CD4-positive, alpha-beta T cell (primary cell): ENCODE data around the gene RNASET2. TPM values are rescaled to one million over a fixed set of nuclear protein-coding genes. Genes with fewer than 3 reads are reported as not detected.
"Not testable (repeated sequence)": the region's sequence is repeated elsewhere in the genome, so short reads cannot be mapped to it uniquely, and the experiment has no call there.

ENCODE experiments used
- ATAC-seq: fragments of 200-7000 bp; cut with Tn5 transposase; one replicate; pipeline ENCODE4 v1.10.0; 2022; ENCODE audit warnings: mild to moderate bottlenecking; ENCODE audit not compliant: poor library complexity
- CTCF ChIA-PET: fragments of 350-600 bp; sonication (Branson Sonifier 250); formaldehyde crosslinking; loops from one replicate; lab custom pipeline; 2021; ENCODE audit warnings: antibody characterized with exemption, inconsistent platforms; lab: Charles Lee
- POLR2A ChIA-PET: fragments of 350-600 bp; sonication (Branson Sonifier 250); formaldehyde crosslinking; loops from one replicate; lab custom pipeline; 2021; ENCODE audit warnings: antibody characterized with exemption, inconsistent platforms; lab: Charles Lee
- DNase-seq, 14 experiments: peaks; one replicate each; pipeline ENCODE4 v3.0.0-alpha.2; 2013 to 2020; ENCODE audit warnings: mixed read lengths in 2 of 14
- H3K27ac ChIP-seq, 2 donors: one replicate each; pipeline versions ENCODE4 v1.5.1 to v1.7.0; 2013; ENCODE audit warnings: low read length in 2 of 2, low read depth in 1 of 2, mild to moderate bottlenecking in 1 of 2
- H3K27me3 ChIP-seq, 2 experiments: 1 replicate in 1 of 2; 2 replicates in 1 of 2; pipeline versions ENCODE4 v1.6.1 to v1.7.0; 2013; ENCODE audit warnings: low read length in 2 of 2, control low read depth in 1 of 2, mild to moderate bottlenecking in 1 of 2, moderate library complexity in 1 of 2; ENCODE audit not compliant: insufficient read depth in 2 of 2, control insufficient read depth in 1 of 2
- H3K36me3 ChIP-seq: one replicate; pipeline ENCODE4 v1.6.1; 2013; ENCODE audit warnings: low read length, control low read depth; ENCODE audit not compliant: insufficient read depth
- H3K4me1 ChIP-seq: one replicate; pipeline ENCODE4 v1.6.1; 2013; ENCODE audit warnings: low read length, control low read depth; ENCODE audit not compliant: insufficient read depth
- H3K4me3 ChIP-seq: one replicate; pipeline ENCODE4 v1.5.1; 2013; ENCODE audit warnings: mild to moderate bottlenecking, low read length, moderate library complexity
- H3K9me3 ChIP-seq, 2 experiments: 1 replicate in 1 of 2; 2 replicates in 1 of 2; pipeline versions ENCODE4 v1.6.1 to v1.7.0; 2013; ENCODE audit warnings: low read length in 2 of 2, mild to moderate bottlenecking in 2 of 2, control low read depth in 1 of 2, moderate library complexity in 1 of 2; ENCODE audit not compliant: control insufficient read depth in 1 of 2, insufficient read depth in 1 of 2
- H3K27ac Mint-ChIP-seq: one replicate; pipeline ENCODE4 v1.8.0; 2020; ENCODE audit warnings: mixed read lengths
- H3K27me3 Mint-ChIP-seq: one replicate; pipeline ENCODE4 v1.8.0; 2021; ENCODE audit warnings: mixed read lengths
- H3K36me3 Mint-ChIP-seq: one replicate; pipeline ENCODE4 v1.8.0; 2021; ENCODE audit warnings: low read depth, mixed read lengths
- H3K4me1 Mint-ChIP-seq: one replicate; pipeline ENCODE4 v1.8.0; 2021; ENCODE audit warnings: low read depth, mixed read lengths
- H3K4me3 Mint-ChIP-seq: one replicate; pipeline ENCODE4 v1.8.0; 2020; ENCODE audit warnings: mild to moderate bottlenecking, mixed read lengths
- H3K9me3 Mint-ChIP-seq: one replicate; pipeline ENCODE4 v1.8.0; 2020; ENCODE audit warnings: mixed read lengths
- CTCF ChIP-seq: fragments of 200-600 bp; IDR thresholded peaks from one replicate; pipeline ENCODE4 v1.8.0; 2022; ENCODE audit warnings: antibody characterized with exemption, mild to moderate bottlenecking
- intact Hi-C, 2 experiments: fragments of 100-400 bp; cut with DNase I in 1 of 2; cut with micrococcal nuclease in 1 of 2; formaldehyde crosslinking; loops; one replicate each; pipeline versions ENCODE4 v1.15.1 to v1.9.0; 2023 to 2025; cut with DNase I, micrococcal nuclease
- total RNA-seq, 174 experiments: library from RNA in 2 of 174; stranded (reverse) in 2 of 174; gene quantifications; one replicate each; pipeline ENCODE4 v1.2.3 and lab custom pipeline; 2021 to 2026

The RNASET2 gene
- total RNA-seq, 2 experiments from 2014 or later: 164 to 165 TPM

GRCh38 chr6:166922937-166923336 is 33.4 kb downstream of the RNASET2 start:
- ChIA-PET POLR2A (interaction anchor here (0.6 to 1.4 kb wide), 2 partner anchors 26 to 31 kb away, joined by 3 to 6 read pairs; no protein-coding TSS in a partner anchor), CTCF (no interaction called here)
- Mint-ChIP-seq H3K36me3 (peaks cover 25% of the 10 kb centered on the region), H3K9me3 (no peaks in the 10 kb centered on the region), H3K4me3 (no peak overlapping the region), H3K4me1 (no peaks in the 10 kb centered on the region), H3K27me3 (no peaks in the 10 kb centered on the region), H3K27ac (no peak overlapping the region)
- ATAC-seq: no peak
- Histone ChIP-seq H3K4me1 (no peaks in the 10 kb centered on the region), H3K4me3 (no peak overlapping the region), H3K36me3 (peaks cover 16% of the 10 kb centered on the region), H3K9me3 (no peaks in the 10 kb centered on the region), H3K27me3 (no peaks in the 10 kb centered on the region), H3K27ac (no peak overlapping the region)
- TF ChIP-seq CTCF: no peak
- intact Hi-C loops: no loop called here
- DNase-seq: peak in 1 of 14 experiments; percentile 0

- ChIA-PET CTCF (no interaction called here), POLR2A (no interaction called here)
- Histone ChIP-seq H3K27me3 (no peaks in the 10 kb centered on the region), H3K36me3 (peaks cover 4% of the 10 kb centered on the region), H3K4me3 (no peak overlapping the region), H3K9me3 (peaks cover 0 to 6% of the 10 kb centered on the region in 2 experiments), H3K27ac (no peak overlapping the region), H3K4me1 (no peaks in the 10 kb centered on the region)
- Mint-ChIP-seq H3K4me3 (no peak overlapping the region), H3K36me3 (peaks cover 13% of the 10 kb centered on the region), H3K27ac (no peak overlapping the region), H3K9me3 (no peaks in the 10 kb centered on the region), H3K27me3 (no peaks in the 10 kb centered on the region), H3K4me1 (no peaks in the 10 kb centered on the region)
- no peak for DNase-seq
- intact Hi-C loops: no loop called here
- TF ChIP-seq CTCF: no peak
- ATAC-seq: no peak
These were observed 34.8 kb downstream of the RNASET2 start for GRCh38 chr6:166921570-166921969.

GRCh38 chr6:166916824-166917223 is 39.5 kb downstream of the RNASET2 start:
- no peak for DNase-seq
- H3K36me3 ChIP-seq: no peaks in the 10 kb centered on the region
- Mint-ChIP-seq H3K9me3 (peaks cover 4% of the 10 kb centered on the region), H3K27me3 (no peaks in the 10 kb centered on the region), H3K4me1 (no peaks in the 10 kb centered on the region), H3K27ac (no peak overlapping the region), H3K36me3 (peaks cover 27% of the 10 kb centered on the region), H3K4me3 (no peak overlapping the region)
- POLR2A ChIA-PET: no interaction called here
- CTCF ChIA-PET: no interaction called here
- H3K9me3 ChIP-seq: peaks cover 3 to 8% of the 10 kb centered on the region in 2 experiments
- intact Hi-C loops: no loop called here
- no peak for TF ChIP-seq CTCF
- no peaks in the 10 kb centered on the region for H3K27me3 ChIP-seq
- ATAC-seq: no peak
- no peaks in the 10 kb centered on the region for H3K4me1 ChIP-seq
- no peak overlapping the region for H3K27ac ChIP-seq
- H3K4me3 ChIP-seq: no peak overlapping the region

GRCh38 chr6:166915484-166915883 is 40.9 kb downstream of the RNASET2 start:
- not testable (repeated sequence) for ATAC-seq, H3K27ac Mint-ChIP-seq, H3K36me3 ChIP-seq

GRCh38 chr6:166914952-166915351 is 41.4 kb downstream of the RNASET2 start:
- CTCF ChIA-PET, H3K36me3 ChIP-seq, H3K4me3 ChIP-seq, H3K4me1 ChIP-seq, H3K9me3 ChIP-seq, H3K27ac ChIP-seq, intact Hi-C loops, H3K4me1 Mint-ChIP-seq, H3K9me3 Mint-ChIP-seq, H3K27me3 ChIP-seq, POLR2A ChIA-PET, ATAC-seq, H3K27me3 Mint-ChIP-seq, H3K27ac Mint-ChIP-seq, H3K4me3 Mint-ChIP-seq, DNase-seq: not testable (repeated sequence)
- H3K36me3 Mint-ChIP-seq: peaks cover 27% of the 10 kb centered on the region

More at GRCh38 chr6:166915484-166915883, 40.9 kb downstream of the RNASET2 start:
- H3K27me3 Mint-ChIP-seq, H3K9me3 ChIP-seq, H3K4me1 Mint-ChIP-seq, H3K4me1 ChIP-seq, CTCF ChIA-PET, H3K4me3 ChIP-seq, H3K4me3 Mint-ChIP-seq, DNase-seq, H3K27me3 ChIP-seq, H3K27ac ChIP-seq, H3K9me3 Mint-ChIP-seq, intact Hi-C loops: not testable (repeated sequence)
- POLR2A ChIA-PET: interaction anchor here (1.0 kb wide), 1 partner anchor 8 kb away, joined by 3 read pairs; no protein-coding TSS in a partner anchor
- peaks cover 27% of the 10 kb centered on the region for H3K36me3 Mint-ChIP-seq
